GM21515 (cell line): Measurements from ENCODE around the gene PYGO2.

Experiments used
- ATAC-seq: cut with Tn5 transposase; IDR thresholded peaks from one replicate; pipeline ENCODE4 v1.9.1; 2021; ENCODE audit not compliant: unreplicated experiment

PYGO2 gene

GRCh38 chr1:154961207-154962155, at the start of gene PYGO2:
Gene PYGO2 (minus strand): TSS chr1:154961782. CDS start chr1:154961576, 206 bp downstream.
- peak; percentile 54 for ATAC-seq

DNA sequence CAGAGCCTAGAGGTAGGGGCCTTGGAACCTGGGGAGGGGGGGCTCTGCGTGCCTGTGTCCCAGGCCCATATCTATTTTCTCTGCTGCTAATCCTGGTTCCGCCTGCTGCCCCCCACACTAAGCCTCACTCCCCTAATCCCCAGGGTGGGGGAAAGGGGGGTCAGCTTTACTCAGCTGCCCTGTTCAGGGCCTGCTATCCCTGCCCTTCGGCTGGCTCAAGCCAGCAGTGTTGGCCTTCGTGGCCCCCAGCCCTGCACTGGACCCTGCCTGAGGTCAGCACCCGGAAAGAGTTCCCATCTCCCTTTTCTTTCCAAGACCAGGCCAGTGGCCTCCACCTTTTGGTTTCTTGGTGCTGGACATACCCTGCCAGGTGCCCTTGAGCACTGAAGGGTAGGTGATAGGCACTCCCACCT, 49.4 kb upstream of the PYGO2 start:
- ATAC-seq: no peak

- ATAC-seq: no peak
These were observed 48.8 kb upstream of the PYGO2 start for GRCh38 chr1:155010211-155010918.

- ATAC-seq: no peak
These were observed 48.2 kb upstream of the PYGO2 start for GRCh38 chr1:155009742-155010141.

DNA sequence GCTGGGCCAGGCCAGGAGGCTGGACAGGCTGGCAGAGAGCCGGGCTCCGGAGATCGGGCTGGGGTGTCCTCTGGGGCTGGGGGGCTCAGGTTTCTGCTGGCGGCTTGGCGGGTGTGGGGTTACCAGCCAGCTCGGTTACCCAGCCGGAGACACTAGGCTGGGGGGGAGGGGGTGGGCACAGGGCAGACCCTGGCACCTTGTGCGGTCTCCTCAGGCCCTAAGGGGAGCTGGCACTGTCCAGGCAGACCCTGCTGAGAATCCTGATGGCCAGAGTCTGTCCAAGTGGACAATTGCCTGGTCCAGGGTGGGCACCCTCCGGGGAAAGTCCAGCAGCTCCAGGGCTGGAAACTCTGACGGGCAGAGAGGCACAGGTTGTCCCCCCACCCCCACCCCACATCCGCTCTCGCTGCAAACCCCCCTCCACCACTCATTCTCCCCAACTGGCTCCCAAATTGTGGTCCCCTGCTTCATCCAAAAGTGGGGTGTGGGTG, 47.7 kb upstream of the PYGO2 start:
- no peak for ATAC-seq

GRCh38 chr1:155008015-155008941, 46.7 kb upstream of the PYGO2 start:
- ATAC-seq: no peak

DNA sequence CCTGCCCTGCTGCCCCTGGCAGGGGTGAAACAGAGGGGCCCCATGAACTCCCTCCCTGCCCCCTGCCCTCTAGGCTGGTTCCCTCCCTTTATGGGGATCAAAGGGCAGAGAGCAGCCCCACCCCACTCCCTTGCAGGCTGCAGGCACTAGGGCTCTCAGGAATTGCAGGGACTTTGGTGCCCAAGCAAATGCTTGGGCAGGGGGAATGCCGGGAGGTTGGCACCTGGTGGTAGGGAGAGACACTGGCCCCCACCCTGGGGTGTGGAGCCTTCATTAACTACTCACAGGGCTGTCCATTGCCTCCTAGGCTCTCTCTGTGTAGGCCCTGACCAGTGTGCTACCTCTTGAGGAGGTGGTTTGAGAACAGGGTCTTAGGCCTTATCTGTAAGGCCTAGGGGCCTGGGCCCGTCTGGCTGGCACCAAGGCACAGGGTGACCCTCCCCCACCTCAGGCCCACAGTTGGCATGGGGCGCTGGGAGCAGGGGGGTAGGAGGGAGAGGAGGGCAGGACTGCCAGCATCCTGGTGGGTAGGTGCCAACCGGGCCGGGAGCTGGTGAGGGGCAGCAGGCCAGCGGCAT, 45.8 kb upstream of the PYGO2 start:
- no peak for ATAC-seq

DNA sequence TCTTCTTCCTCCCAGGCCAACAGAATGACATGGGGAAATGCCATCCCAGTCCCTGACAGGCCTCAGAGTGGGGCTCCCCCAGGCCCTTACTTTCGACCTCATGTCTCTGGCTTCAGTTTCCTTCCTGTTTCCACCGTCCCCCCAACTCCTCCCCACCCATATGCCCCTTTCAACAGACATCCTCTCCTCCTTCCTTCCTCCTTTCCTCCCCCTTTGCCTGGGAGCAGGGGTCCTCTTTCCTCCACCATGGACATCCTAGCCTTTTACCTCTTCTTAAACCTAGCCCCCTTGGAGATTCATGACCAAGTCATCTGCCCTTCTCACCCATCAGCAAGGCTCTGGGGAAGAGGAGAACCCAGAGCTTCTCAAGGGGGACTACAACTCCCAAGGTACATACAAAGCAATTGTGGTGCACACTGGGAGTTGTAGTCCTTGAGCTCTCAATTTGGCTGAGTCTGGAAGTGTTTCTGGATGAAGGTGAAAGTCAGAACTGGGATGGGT, 45.1 kb upstream of the PYGO2 start:
- no peak for ATAC-seq

DNA sequence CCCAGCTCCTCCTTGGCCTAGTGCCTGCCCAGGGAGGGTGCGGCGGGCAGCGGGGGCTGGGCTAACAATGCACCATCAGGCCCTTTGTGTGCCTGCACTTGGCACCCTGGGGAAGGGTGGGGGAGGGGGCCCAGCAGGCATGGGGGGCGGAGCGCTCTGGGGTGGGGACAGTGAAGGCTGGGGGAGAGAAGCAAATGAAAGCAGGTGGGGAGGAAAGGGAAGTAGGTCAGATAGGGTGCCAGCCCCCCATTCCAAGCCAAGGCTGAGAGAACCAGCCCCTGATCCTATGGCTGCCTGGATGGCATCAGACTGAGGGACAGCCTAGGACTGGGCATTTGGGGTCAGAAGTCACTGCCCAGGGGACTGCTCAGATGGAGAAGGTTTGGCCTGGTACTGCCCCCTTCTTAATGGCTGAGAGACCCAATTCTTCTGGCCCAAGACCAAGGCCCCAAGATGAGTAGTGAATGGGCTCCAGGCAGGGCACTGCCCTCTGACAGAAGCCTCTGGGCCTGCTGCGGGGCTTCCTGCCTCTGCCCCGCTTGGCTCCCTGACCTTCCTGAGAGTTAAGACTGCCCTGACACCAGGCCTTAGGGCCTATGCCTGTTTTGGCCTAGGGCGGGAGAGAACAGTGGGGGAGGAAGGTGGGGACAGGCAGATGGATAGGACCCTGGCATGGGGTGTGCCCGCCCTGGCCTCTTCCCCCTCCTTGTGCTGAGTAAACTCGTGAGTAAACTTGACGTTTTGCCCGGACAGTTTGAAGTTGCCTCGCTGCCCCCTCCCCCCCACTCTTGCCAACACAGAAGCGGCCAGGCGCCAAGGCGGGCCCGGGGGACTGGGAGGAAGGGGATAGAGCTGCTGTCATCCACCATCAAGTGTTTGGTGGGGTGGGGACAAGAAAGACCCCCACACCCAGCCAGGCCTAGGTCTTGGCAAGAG, 43.8 kb upstream of the PYGO2 start:
- ATAC-seq: no peak

- ATAC-seq: no peak
These were observed 42.9 kb upstream of the PYGO2 start for GRCh38 chr1:155004352-155005075.

GRCh38 chr1:155003766-155004351, 42.3 kb upstream of the PYGO2 start:
- no peak for ATAC-seq

- no peak for ATAC-seq
These were observed 41.7 kb upstream of the PYGO2 start for GRCh38 chr1:155003227-155003765.

DNA sequence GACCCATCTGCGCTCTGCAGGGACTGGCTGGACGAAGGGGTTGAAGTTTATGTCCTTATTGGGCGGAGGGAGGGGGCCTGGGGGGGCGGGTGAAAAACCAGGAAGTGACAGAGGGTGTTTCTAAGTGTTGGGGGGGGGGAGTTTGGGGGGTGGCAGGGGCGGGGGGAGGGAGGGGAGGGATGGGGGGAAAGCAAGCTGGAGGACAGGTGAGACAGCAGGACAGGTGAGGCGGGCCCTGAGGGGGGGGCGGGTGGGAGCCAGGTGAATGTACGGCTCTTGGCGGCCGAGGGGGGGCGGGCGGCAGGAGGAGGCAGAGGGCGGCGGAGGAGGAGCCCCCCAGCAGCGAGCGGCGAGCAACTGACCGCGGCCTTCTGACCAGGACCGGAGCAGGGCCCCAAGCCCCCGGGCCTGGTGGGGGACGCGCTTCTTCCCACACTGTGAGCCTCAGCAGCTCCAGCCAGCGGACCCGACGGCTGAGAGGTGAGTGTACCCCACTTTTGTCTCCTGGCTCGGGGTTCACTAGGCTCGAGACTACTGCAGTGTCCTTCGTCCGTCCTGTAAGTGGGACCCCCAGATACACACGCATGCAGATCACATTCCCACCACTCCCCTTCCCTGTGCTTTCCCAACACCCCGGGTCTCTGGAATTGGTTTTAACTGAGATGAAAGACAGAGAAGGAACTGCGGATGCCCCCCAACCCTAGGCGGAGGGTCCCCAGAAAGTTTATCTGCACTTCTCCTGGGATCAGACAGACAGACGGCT, 41.1 kb upstream of the PYGO2 start, which contains the start of gene ZBTB7B:
Gene ZBTB7B (plus strand): TSS at position 339 of the 763 bp plus-strand sequence. CDS start 11,859 bp downstream, outside the sequence.
- ATAC-seq: peak; percentile 0

GRCh38 chr1:155001675-155002463, 40.3 kb upstream of the PYGO2 start:
- ATAC-seq: peak; percentile 49

DNA sequence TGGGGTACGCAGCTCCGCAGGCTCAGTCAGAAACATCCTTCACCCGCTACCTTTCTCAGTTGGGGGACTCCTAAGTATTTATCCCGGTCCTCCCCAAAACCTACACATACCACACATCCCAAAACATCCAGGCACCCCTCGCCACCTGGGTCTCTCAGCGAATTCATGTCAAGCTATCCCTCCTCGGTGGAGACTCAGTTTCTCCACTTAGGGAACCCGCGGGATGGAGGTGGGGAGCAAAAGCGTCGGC, 39.8 kb upstream of the PYGO2 start:
- ATAC-seq: no peak

DNA sequence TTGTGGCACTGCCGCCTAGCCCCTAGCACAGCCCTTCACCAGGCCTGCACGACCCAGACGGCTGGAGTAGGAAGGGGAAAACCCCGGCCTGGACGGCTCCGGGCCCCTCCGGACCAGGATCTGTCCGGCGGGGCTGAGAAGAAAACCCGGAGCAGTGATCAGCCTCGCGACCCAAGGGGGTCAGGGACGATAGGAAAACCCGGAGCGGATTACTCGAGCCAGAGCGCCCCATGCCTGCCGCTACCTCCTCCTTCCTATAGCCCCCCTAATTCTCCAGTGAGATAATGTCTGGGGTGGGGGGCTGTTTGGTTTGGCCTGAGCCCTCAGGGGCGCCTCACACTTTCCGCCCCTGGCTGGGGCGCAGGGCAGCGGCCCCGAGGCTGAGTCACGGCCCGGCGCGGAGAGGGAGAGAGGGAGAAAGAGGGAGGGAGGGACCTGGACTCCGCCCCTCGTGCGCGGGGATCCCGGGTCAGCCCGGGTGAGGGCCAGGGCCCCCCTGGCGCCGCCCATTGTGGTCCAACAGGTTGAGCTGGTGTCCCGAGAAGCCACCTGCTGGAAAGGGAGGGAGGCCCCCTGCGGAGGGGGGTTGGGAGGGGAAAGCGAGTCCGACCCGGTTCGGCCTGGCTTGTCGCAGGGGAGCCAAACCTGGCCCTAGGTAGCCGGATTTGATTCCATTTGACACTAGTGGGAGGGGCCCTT, 39.3 kb upstream of the PYGO2 start:
- peak; percentile 30 for ATAC-seq
